ENCODE data around the gene MPHOSPH9. TPM values are rescaled to one million over a fixed set of nuclear protein-coding genes. Genes with fewer than 3 reads are reported as not detected.

The MPHOSPH9 gene
- total and polyA plus RNA-seq, 2 of the 13 experiments (the other 11 are each of a cell fraction or from before 2014, with no cell fraction given): 20.3 to 63.4 TPM

- TF ChIP-seq ZNF136 (CRISPR knock-in tag; IDR thresholded peaks at IDR 0.05; ENCODE audit: low read depth) (no peak), KDM5A (IDR thresholded peaks at IDR 0.05; ENCODE audit: borderline replicate concordance, low read length) (peak; percentile 79; the same call in 1 of the 2 replicates), ZNF746 (CRISPR knock-in tag; IDR thresholded peaks at IDR 0.05) (no peak), ZNF557 (CRISPR knock-in tag; IDR thresholded peaks at IDR 0.05) (no peak), TOPORS (CRISPR knock-in tag; IDR thresholded peaks at IDR 0.05) (0 out of 2 replicates have a peak, but pooled peaks have one; percentile 2), U2AF2 (IDR thresholded peaks at IDR 0.05; ENCODE audit: low read depth, low read length) (no peak), SMAD1 (CRISPR knock-in tag; IDR thresholded peaks at IDR 0.05; ENCODE audit: borderline replicate concordance, low read depth) (peak; percentile 62; the same call in 1 of the 2 replicates), ZNF337 (CRISPR knock-in tag; IDR thresholded peaks at IDR 0.05; ENCODE audit: borderline replicate concordance, low read depth) (no peak), POLR2A (IDR thresholded peaks at IDR 0.05; ENCODE audit: insufficient read depth in 1 of 2, low read depth in 2 of 2, low read length in 2 of 2) (peak in 1 of 2 experiments; percentile 38; a peak in 1 of 4 replicates), PAX8 (CRISPR knock-in tag; IDR thresholded peaks at IDR 0.05; ENCODE audit: borderline replicate concordance) (no peak), STAG1 (CRISPR knock-in tag; IDR thresholded peaks at IDR 0.05) (peak; percentile 20; the same call in 1 of the 2 replicates), ZNF629 (CRISPR knock-in tag; conservative IDR thresholded peaks at IDR 0.05) (no peak), GFI1 (CRISPR knock-in tag; IDR thresholded peaks at IDR 0.05; ENCODE audit: borderline replicate concordance) (0 out of 2 replicates have a peak, but pooled peaks have one; percentile 42), KLF15 (CRISPR knock-in tag; IDR thresholded peaks at IDR 0.05; ENCODE audit: borderline replicate concordance) (peak; percentile 13; the same call in 1 of the 2 replicates), ZNF230 (CRISPR knock-in tag; IDR thresholded peaks at IDR 0.05) (0 out of 2 replicates have a peak, but pooled peaks have one; percentile 14), ZMYM3 (CRISPR knock-in tag; IDR thresholded peaks at IDR 0.05) (peak; percentile 85), ZNF713 (CRISPR knock-in tag; IDR thresholded peaks at IDR 0.05) (0 out of 2 replicates have a peak, but pooled peaks have one; percentile 86), ARNTL (CRISPR knock-in tag; IDR thresholded peaks at IDR 0.05) (0 out of 2 replicates have a peak, but pooled peaks have one; percentile 51), ZNF350 (CRISPR knock-in tag; IDR thresholded peaks at IDR 0.05; ENCODE audit: borderline replicate concordance, low read depth) (peak; percentile 56; the same call in 1 of the 2 replicates), ZNF800 (CRISPR knock-in tag; IDR thresholded peaks at IDR 0.05) (no peak), ZNF788 (CRISPR knock-in tag; IDR thresholded peaks at IDR 0.05; ENCODE audit: borderline replicate concordance) (peak; percentile 82), NFE2L1 (CRISPR knock-in tag; IDR thresholded peaks at IDR 0.05; ENCODE audit: borderline replicate concordance) (peak; percentile 81; the same call in 1 of the 2 replicates), PHF8 (CRISPR knock-in tag; IDR thresholded peaks at IDR 0.05) (peak; percentile 49; the same call in 1 of the 2 replicates)
- TF ChIP-seq, protein P1, sequence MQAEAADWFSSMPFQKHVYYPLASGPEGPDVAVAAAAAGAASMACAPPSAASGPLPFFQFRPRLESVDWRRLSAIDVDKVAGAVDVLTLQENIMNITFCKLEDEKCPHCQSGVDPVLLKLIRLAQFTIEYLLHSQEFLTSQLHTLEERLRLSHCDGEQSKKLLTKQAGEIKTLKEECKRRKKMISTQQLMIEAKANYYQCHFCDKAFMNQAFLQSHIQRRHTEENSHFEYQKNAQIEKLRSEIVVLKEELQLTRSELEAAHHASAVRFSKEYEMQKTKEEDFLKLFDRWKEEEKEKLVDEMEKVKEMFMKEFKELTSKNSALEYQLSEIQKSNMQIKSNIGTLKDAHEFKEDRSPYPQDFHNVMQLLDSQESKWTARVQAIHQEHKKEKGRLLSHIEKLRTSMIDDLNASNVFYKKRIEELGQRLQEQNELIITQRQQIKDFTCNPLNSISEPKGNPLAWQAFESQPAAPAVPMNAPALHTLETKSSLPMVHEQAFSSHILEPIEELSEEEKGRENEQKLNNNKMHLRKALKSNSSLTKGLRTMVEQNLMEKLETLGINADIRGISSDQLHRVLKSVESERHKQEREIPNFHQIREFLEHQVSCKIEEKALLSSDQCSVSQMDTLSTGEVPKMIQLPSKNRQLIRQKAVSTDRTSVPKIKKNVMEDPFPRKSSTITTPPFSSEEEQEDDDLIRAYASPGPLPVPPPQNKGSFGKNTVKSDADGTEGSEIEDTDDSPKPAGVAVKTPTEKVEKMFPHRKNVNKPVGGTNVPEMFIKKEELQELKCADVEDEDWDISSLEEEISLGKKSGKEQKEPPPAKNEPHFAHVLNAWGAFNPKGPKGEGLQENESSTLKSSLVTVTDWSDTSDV (CRISPR knock-in tag; IDR thresholded peaks at IDR 0.05): peak; percentile 41; the same call in 1 of the 2 replicates
These were observed 766 bp upstream of the MPHOSPH9 start (continued) for GRCh38 chr12:123233505-123234308.
